ENCODE data around the gene RALY. TPM values are rescaled to one million over a fixed set of nuclear protein-coding genes. Genes with fewer than 3 reads are reported as not detected.

Gene RALY
- total RNA-seq, 4 donors from 2014 or later = 71.6 to 166 (median 149) TPM

- no peak for DNase-seq
- TF ChIP-seq POLR2A (IDR thresholded peaks at IDR 0.05) (no peak), CTCF (IDR thresholded peaks at IDR 0.05) (no peak)
- Histone ChIP-seq H3K36me3 (peaks cover 0 to 16% (median 2%) of the 10 kb centered on the region in 4 donors), H3K27me3 (no peaks in the 10 kb centered on the region), H3K27ac (no peak overlapping the region), H3K4me1 (peaks cover 6 to 25% (median 10%) of the 10 kb centered on the region in 4 donors), H3K4me3 (no peak overlapping the region), H3K9me3 (no peaks in the 10 kb centered on the region)
- WGBS, 2 donors (ENCODE audit: low coverage in 1 of 2) = 75 to 79% methylated on average over 2 to 8 of the region's 8 CpGs
- intact Hi-C loops (cut with DNase I; ENCODE audit: low total_unique reads) (no loop called here), in situ Hi-C loops (cut with MboI; ENCODE audit: low pct_ligation_motif_present in 1 of 4, low pct_unique_long_range_greater_than_20kb in 1 of 4, low sequenced_read_pairs in 3 of 4) (loop anchor here (25.0 kb wide), 2 partner anchors 134 to 209 kb away; no protein-coding TSS in a partner anchor)
Measured at GRCh38 chr20:34070859-34071258, 77.1 kb downstream of the RALY start.

GRCh38 chr20:34072076-34072475 is 78.4 kb downstream of the RALY start:
- no peak overlapping the region for H3K27ac ChIP-seq
- H3K9me3 ChIP-seq = no peaks in the 10 kb centered on the region
- peaks cover 6 to 25% (median 10%) of the 10 kb centered on the region in 4 donors for H3K4me1 ChIP-seq
- DNase-seq = no peak
- peaks cover 0 to 22% (median 2%) of the 10 kb centered on the region in 4 donors for H3K36me3 ChIP-seq
- 88 to 97% methylated on average over 5 to 8 of the region's 8 CpGs for WGBS, 2 donors (ENCODE audit: low coverage in 1 of 2)
- TF ChIP-seq CTCF (IDR thresholded peaks at IDR 0.05) = no peak
- TF ChIP-seq POLR2A (IDR thresholded peaks at IDR 0.05) = no peak
- TF ChIP-seq POLR2AphosphoS5 (IDR thresholded peaks at IDR 0.05) = no peak
- in situ Hi-C loops (cut with MboI; ENCODE audit: low pct_ligation_motif_present in 1 of 4, low pct_unique_long_range_greater_than_20kb in 1 of 4, low sequenced_read_pairs in 3 of 4) (loop anchor here (25.0 kb wide), 2 partner anchors 135 to 210 kb away; no protein-coding TSS in a partner anchor), intact Hi-C loops (cut with DNase I; ENCODE audit: low total_unique reads) (no loop called here)
- H3K4me3 ChIP-seq = no peak overlapping the region
- no peaks in the 10 kb centered on the region for H3K27me3 ChIP-seq

- Histone ChIP-seq H3K9me3 (no peaks in the 10 kb centered on the region), H3K27ac (no peak overlapping the region), H3K36me3 (peaks cover 0 to 22% (median 2%) of the 10 kb centered on the region in 4 donors), H3K4me1 (peaks cover 6 to 25% (median 10%) of the 10 kb centered on the region in 4 donors), H3K27me3 (no peaks in the 10 kb centered on the region), H3K4me3 (no peak overlapping the region)
- 95% methylated on average over 1 of the region's 1 CpG; no CpG with 5 or more reads in 1 of the 2 donors for WGBS, 2 donors (ENCODE audit: low coverage in 1 of 2)
- TF ChIP-seq CTCF (IDR thresholded peaks at IDR 0.05) (no peak), POLR2AphosphoS5 (IDR thresholded peaks at IDR 0.05) (no peak), EP300 (IDR thresholded peaks at IDR 0.05; ENCODE audit: low read depth) (no peak), POLR2A (IDR thresholded peaks at IDR 0.05) (no peak)
- no peak for DNase-seq
- in situ Hi-C loops (cut with MboI; ENCODE audit: low pct_ligation_motif_present in 1 of 4, low pct_unique_long_range_greater_than_20kb in 1 of 4, low sequenced_read_pairs in 3 of 4) = loop anchor here (25.0 kb wide), 2 partner anchors 135 to 210 kb away; no protein-coding TSS in a partner anchor
- intact Hi-C loops (cut with DNase I; ENCODE audit: low total_unique reads) = no loop called here
Measured at GRCh38 chr20:34072778-34073177, 79.1 kb downstream of the RALY start.

- Histone ChIP-seq H3K36me3 (peaks cover 0 to 22% (median 2%) of the 10 kb centered on the region in 4 donors), H3K27me3 (no peaks in the 10 kb centered on the region), H3K9me3 (no peaks in the 10 kb centered on the region), H3K4me1 (peaks cover 4 to 10% (median 6%) of the 10 kb centered on the region in 4 donors), H3K27ac (no peak overlapping the region), H3K4me3 (no peak overlapping the region)
- intact Hi-C loops (cut with DNase I; ENCODE audit: low total_unique reads) (no loop called here), in situ Hi-C loops (cut with MboI; ENCODE audit: low pct_ligation_motif_present in 1 of 4, low pct_unique_long_range_greater_than_20kb in 1 of 4, low sequenced_read_pairs in 3 of 4) (loop anchor here (25.0 kb wide), 2 partner anchors 137 to 212 kb away; no protein-coding TSS in a partner anchor)
- TF ChIP-seq POLR2AphosphoS5 (IDR thresholded peaks at IDR 0.05) (no peak), POLR2A (IDR thresholded peaks at IDR 0.05) (no peak), EP300 (IDR thresholded peaks at IDR 0.05; ENCODE audit: low read depth) (no peak), CTCF (IDR thresholded peaks at IDR 0.05) (no peak)
- 82% methylated on average over 7 of the region's 7 CpGs; no CpG with 5 or more reads in 1 of the 2 donors for WGBS, 2 donors (ENCODE audit: low coverage in 1 of 2)
- no peak for DNase-seq
Measured at GRCh38 chr20:34074101-34074760, 80.5 kb downstream of the RALY start.
